H1 (cell line): ENCODE measurements around the gene AFF2. TPM values are rescaled to one million over a fixed set of nuclear protein-coding genes. Genes with fewer than 3 reads are reported as not detected.

ENCODE experiments used
- CTCF ChIA-PET: fragments of 300-600 bp; sonication (Branson Sonifier 250); formaldehyde crosslinking; loops from one replicate; lab custom pipeline; 2021; ENCODE audit not compliant: partially characterized antibody; lab: Charles Lee
- POLR2A ChIA-PET: fragments of 300-600 bp; sonication (Branson Sonifier 250); formaldehyde crosslinking; loops from one replicate; lab custom pipeline; 2021; ENCODE audit warnings: inconsistent platforms; ENCODE audit not compliant: partially characterized antibody; lab: Charles Lee
- DNase-seq, 2 experiments: peaks; one replicate each; pipeline versions ENCODE4 v3.0.0 to v3.0.0-alpha.2; 2010 to 2022; ENCODE audit warnings: low spot score in 2 of 2, low read depth in 1 of 2, mixed read lengths in 1 of 2
- FAIRE-seq: peaks from 2 replicates; lab custom pipeline; 2011; peaks lifted over from hg19 to GRCh38; lab: Jason Lieb, UNC
- H2AFZ ChIP-seq: 2 replicates; pipeline ENCODE4 v1.8.1; 2012; ENCODE audit warnings: low read length, inconsistent platforms
- H2AK5ac ChIP-seq: 2 replicates; pipeline ENCODE4 v1.6.1; 2013; ENCODE audit warnings: low read depth, low read length
- H2BK120ac ChIP-seq: replicated peaks from 2 replicates; pipeline ENCODE3; 2013; ENCODE audit warnings: low read depth, low read length, inconsistent platforms
- H2BK12ac ChIP-seq: 2 replicates; pipeline ENCODE4 v1.6.1; 2013; ENCODE audit warnings: low read depth, low read length
- H2BK15ac ChIP-seq: 2 replicates; pipeline ENCODE4 v1.6.1; 2013; ENCODE audit warnings: low read length
- H2BK20ac ChIP-seq: 2 replicates; pipeline ENCODE4 v1.6.1; 2013; ENCODE audit warnings: low read length
- H2BK5ac ChIP-seq: 2 replicates; pipeline ENCODE4 v1.6.1; 2013; ENCODE audit warnings: low read depth, low read length
- H3K14ac ChIP-seq: 2 replicates; pipeline ENCODE4 v1.6.1; 2013; ENCODE audit warnings: inconsistent platforms; ENCODE audit not compliant: insufficient read length
- H3K18ac ChIP-seq: 2 replicates; pipeline ENCODE4 v1.6.1; 2013; ENCODE audit warnings: low read length; ENCODE audit errors: extremely low read depth
- H3K23ac ChIP-seq: 2 replicates; pipeline ENCODE4 v1.6.1; 2013; ENCODE audit warnings: inconsistent platforms; ENCODE audit not compliant: insufficient read length
- H3K23me2 ChIP-seq: 2 replicates; pipeline ENCODE4 v1.6.1; 2013; ENCODE audit warnings: low read depth, low read length
- H3K27ac ChIP-seq: 2 replicates; pipeline ENCODE4 v1.6.1; 2011; ENCODE audit warnings: low read depth, low read length, inconsistent platforms
- H3K27me3 ChIP-seq, 4 experiments: replicated peaks in 1 of 4; 1 replicate in 1 of 4; 2 replicates in 3 of 4; pipeline versions ENCODE4 v1.6.1 to v1.8.1; 2011 to 2013; ENCODE audit warnings: low read length in 3 of 4, mild to moderate bottlenecking in 3 of 4, inconsistent platforms in 2 of 4, mixed read lengths in 2 of 4, moderate library complexity in 1 of 4; ENCODE audit not compliant: control insufficient read depth in 3 of 4, insufficient read depth in 3 of 4; ENCODE audit errors: extremely low read depth in 1 of 4
- H3K36me3 ChIP-seq, 4 experiments: 2 replicates each; pipeline versions ENCODE4 v1.6.1 to v1.8.1; 2011 to 2013; ENCODE audit warnings: mild to moderate bottlenecking in 4 of 4, low read length in 3 of 4, moderate library complexity in 2 of 4, control low read depth in 1 of 4, inconsistent platforms in 1 of 4; ENCODE audit not compliant: insufficient read depth in 4 of 4, control insufficient read depth in 2 of 4
- H3K4ac ChIP-seq: replicated peaks from 2 replicates; pipeline ENCODE3; 2013; ENCODE audit warnings: low read length, low read depth, mixed read lengths, inconsistent platforms; ENCODE audit not compliant: insufficient read length
- H3K4me1 ChIP-seq, 4 experiments: replicated peaks in 1 of 4; 1 replicate in 1 of 4; 2 replicates in 3 of 4; pipeline versions ENCODE4 v1.6.1 to v1.8.1; 2011 to 2013; ENCODE audit warnings: low read length in 3 of 4, inconsistent platforms in 2 of 4, mixed read lengths in 1 of 4; ENCODE audit not compliant: insufficient read depth in 4 of 4, control insufficient read depth in 3 of 4
- H3K4me2 ChIP-seq, 2 experiments: 2 replicates each; pipeline versions ENCODE4 v1.6.1 to v1.8.1; 2011 to 2013; ENCODE audit warnings: low read depth in 2 of 2, low read length in 2 of 2, control low read depth in 1 of 2, inconsistent platforms in 1 of 2, mild to moderate bottlenecking in 1 of 2; ENCODE audit not compliant: insufficient read depth in 1 of 2
- H3K4me3 ChIP-seq, 4 experiments: fragments of 200-600, 300-600 bp in 1 of 4; sonication (generic), shearing (Covaris generic), sonication (Bioruptor Twin) in 1 of 4; 2 replicates each; pipeline versions ENCODE4 v1.5.1 to v1.8.1; 2011 to 2016; ENCODE audit warnings: low read length in 4 of 4, low read depth in 3 of 4, control low read depth in 2 of 4, inconsistent platforms in 2 of 4, mild to moderate bottlenecking in 2 of 4, mixed read lengths in 1 of 4, moderate library complexity in 1 of 4; ENCODE audit not compliant: insufficient read depth in 2 of 4; ENCODE audit errors: extremely low read depth in 1 of 4
- H3K56ac ChIP-seq: replicated peaks from 2 replicates; pipeline ENCODE3; 2013; ENCODE audit warnings: low read depth, mild to moderate bottlenecking, mixed read lengths, low read length, inconsistent platforms; ENCODE audit not compliant: insufficient read length
- H3K79me1 ChIP-seq: 2 replicates; pipeline ENCODE4 v1.6.1; 2013; ENCODE audit warnings: low read depth, low read length, control low read depth
- H3K79me2 ChIP-seq, 2 experiments: 2 replicates each; pipeline versions ENCODE4 v1.6.1 to v1.8.1; 2012 to 2013; ENCODE audit warnings: low read length in 2 of 2, mild to moderate bottlenecking in 2 of 2, inconsistent platforms in 1 of 2; ENCODE audit not compliant: insufficient read depth in 2 of 2, control insufficient read depth in 1 of 2
- H3K9ac ChIP-seq, 4 experiments: replicated peaks in 1 of 4; 1 replicate in 1 of 4; 2 replicates in 3 of 4; pipeline versions ENCODE4 v1.6.1 to v1.8.1; 2011 to 2013; ENCODE audit warnings: low read depth in 3 of 4, low read length in 3 of 4, control low read depth in 2 of 4, mild to moderate bottlenecking in 2 of 4, moderate library complexity in 2 of 4, inconsistent platforms in 1 of 4; ENCODE audit errors: extremely low read depth in 1 of 4
- H3K9me3 ChIP-seq, 2 experiments: 2 replicates each; pipeline versions ENCODE4 v1.6.1 to v1.8.1; 2012 to 2013; ENCODE audit warnings: mild to moderate bottlenecking in 2 of 2, moderate library complexity in 2 of 2, control low read depth in 1 of 2, inconsistent platforms in 1 of 2, low read depth in 1 of 2, low read length in 1 of 2, mixed read lengths in 1 of 2; ENCODE audit not compliant: insufficient read depth in 2 of 2
- H4K20me1 ChIP-seq, 2 experiments: replicated peaks in 1 of 2; 2 replicates each; pipeline versions ENCODE3 to v1.8.1; 2011 to 2013; ENCODE audit warnings: inconsistent platforms in 2 of 2, low read length in 2 of 2, mild to moderate bottlenecking in 1 of 2; ENCODE audit not compliant: insufficient read depth in 2 of 2, control insufficient read depth in 1 of 2
- H4K5ac ChIP-seq: 2 replicates; pipeline ENCODE4 v1.6.1; 2013; ENCODE audit warnings: low read length, low read depth, mixed read lengths, inconsistent platforms; ENCODE audit not compliant: insufficient read length
- H4K8ac ChIP-seq: 2 replicates; pipeline ENCODE4 v1.8.0; 2013; ENCODE audit warnings: mild to moderate bottlenecking, moderate library complexity, low read length, inconsistent platforms; ENCODE audit not compliant: insufficient read depth; ENCODE audit errors: extremely low read depth
- H4K91ac ChIP-seq: replicated peaks from 2 replicates; pipeline ENCODE3; 2013; ENCODE audit warnings: low read length, mixed read lengths, inconsistent platforms; ENCODE audit not compliant: insufficient read length
- ATF3 ChIP-seq: IDR thresholded peaks from 2 replicates; pipeline ENCODE4 v1.6.1; 2011; ENCODE audit warnings: low read depth, mild to moderate bottlenecking, low read length; ENCODE audit not compliant: insufficient read depth
- CBX8 ChIP-seq: fragments of 300-800, 300-1000 bp; sonication (generic); IDR thresholded peaks from 2 replicates; pipeline ENCODE4 v1.7.1; 2016; ENCODE audit warnings: low read depth, low read length, borderline replicate concordance
- EGR1 ChIP-seq: IDR thresholded peaks from 2 replicates; pipeline ENCODE4 v1.6.1; 2011; ENCODE audit warnings: low read depth, low read length, borderline replicate concordance
- EZH2 ChIP-seq: fragments of 200-600 bp; sonication (generic); IDR thresholded peaks from 2 replicates; pipeline ENCODE4 v1.7.1; 2012; ENCODE audit warnings: low read depth, mild to moderate bottlenecking, moderate library complexity, low read length, inconsistent platforms; ENCODE audit not compliant: severe bottlenecking
- HDAC2 ChIP-seq, 2 experiments: fragments of 300-600 bp in 1 of 2; sonication (generic) in 1 of 2; IDR thresholded peaks; 2 replicates each; pipeline ENCODE4 v1.6.1; 2011 to 2012; ENCODE audit warnings: low read depth in 2 of 2, low read length in 2 of 2, mild to moderate bottlenecking in 2 of 2, moderate library complexity in 2 of 2, borderline replicate concordance in 1 of 2, inconsistent platforms in 1 of 2
- HDAC6 ChIP-seq: IDR thresholded peaks from one replicate; pipeline ENCODE4 v1.7.1; 2012; ENCODE audit warnings: low read depth, mild to moderate bottlenecking, inconsistent platforms, low read length, moderate library complexity
- NANOG ChIP-seq: IDR thresholded peaks from 2 replicates; pipeline ENCODE4 v1.6.1; 2011; ENCODE audit warnings: low read length, low read depth, mild to moderate bottlenecking, inconsistent platforms; ENCODE audit not compliant: insufficient read depth, poor library complexity, severe bottlenecking
- POLR2AphosphoS5 ChIP-seq: IDR thresholded peaks from 2 replicates; pipeline ENCODE4 v1.6.1; 2011; ENCODE audit warnings: low read depth, low read length
- RNF2 ChIP-seq: fragments of 200-900, 300-1000 bp; sonication (generic); IDR thresholded peaks from 2 replicates; pipeline ENCODE4 v1.7.1; 2016; ENCODE audit warnings: borderline replicate concordance, low read depth, mild to moderate bottlenecking, antibody characterized with exemption, low read length; ENCODE audit not compliant: poor library complexity, severe bottlenecking; ENCODE audit errors: missing control alignments
- SIRT6 ChIP-seq: IDR thresholded peaks from one replicate; pipeline ENCODE4 v1.7.1; 2012; ENCODE audit warnings: low read length, inconsistent platforms
- SP4 ChIP-seq: IDR thresholded peaks from 2 replicates; pipeline ENCODE4 v1.6.1; 2012; ENCODE audit warnings: low read length, inconsistent platforms
- SRF ChIP-seq: IDR thresholded peaks from 2 replicates; pipeline ENCODE4 v1.6.1; 2011; ENCODE audit warnings: mild to moderate bottlenecking, low read depth, low read length, moderate library complexity
- SUZ12 ChIP-seq: fragments of 200-600 bp; sonication (generic); IDR thresholded peaks from 2 replicates; pipeline ENCODE4 v1.6.1; 2012; ENCODE audit warnings: mild to moderate bottlenecking, inconsistent platforms, low read length, moderate library complexity, mixed read lengths
- TEAD4 ChIP-seq: IDR thresholded peaks from 2 replicates; pipeline ENCODE4 v1.6.1; 2012; ENCODE audit warnings: low read depth, low read length, inconsistent platforms, mixed read lengths
- WGBS, 2 experiments: shearing (Covaris generic) in 1 of 2; methylation state at CpG; one replicate each; pipeline versions ENCODE4 v1.1.6 to v1.1.7; 2013 to 2015; ENCODE audit warnings: low lambda C conversion rate in 2 of 2, mixed read lengths in 2 of 2, inconsistent platforms in 1 of 2, low coverage in 1 of 2, missing lambda C conversion rate in 1 of 2; ENCODE audit not compliant: insufficient replicate concordance in 2 of 2, insufficient coverage in 1 of 2, insufficient read length in 1 of 2; ENCODE audit errors: extremely low coverage in 1 of 2, missing lambda C conversion rate in 1 of 2; 5-methylcytosine and 5-hydroxymethylcytosine counted together
- polyA plus RNA-seq, 7 experiments: library from polyadenylated mRNA; depleted of rRNA in 3 of 7; stranded (reverse) in 5 of 7; unstranded in 2 of 7; fragments of >200 nt in 5 of 7; fragments of 200-250 nt in 2 of 7; gene quantifications; 1 replicate in 5 of 7; 2 replicates in 1 of 7; 4 replicates in 1 of 7; pipeline versions ENCODE4 v1.2.1 to v1.2.3, GENCODE V29; 2011 to 2013; ENCODE audit warnings: missing spikeins in 2 of 7, mixed read lengths in 2 of 7
- total RNA-seq: library from RNA; stranded (reverse); fragmentation: NEBNext Ultra II Directional; extraction: Animal tissue kit (Norgen Biotek cat#: 25700); gene quantifications from 2 replicates; pipeline ENCODE4 v1.2.1, GENCODE V29; 2021

AFF2 gene
- total and polyA plus RNA-seq, 2 of the 8 experiments (the other 6 are each of a cell fraction or from before 2014, with no cell fraction given): 2.0 to 7.3 TPM

GRCh38 chrX:148850631-148851030 is 350.2 kb downstream of the AFF2 start:
- ChIA-PET CTCF (no interaction called here), POLR2A (no interaction called here)
- Histone ChIP-seq H4K8ac (no peak overlapping the region), H2BK12ac (no peak overlapping the region), H3K23ac (no peak overlapping the region), H3K79me2 (no peaks in the 10 kb centered on the region), H3K4me1 (no peaks in the 10 kb centered on the region), H3K18ac (no peak overlapping the region), H3K36me3 (no peaks in the 10 kb centered on the region), H2AFZ (no peak overlapping the region), H3K4me2 (no peak overlapping the region), H3K9me3 (no peaks in the 10 kb centered on the region), H3K79me1 (no peaks in the 10 kb centered on the region), H3K56ac (no peak overlapping the region), H3K4me3 (no peak overlapping the region), H3K4ac (no peak overlapping the region), H2AK5ac (no peak overlapping the region), H3K14ac (no peak overlapping the region), H4K20me1 (no peaks in the 10 kb centered on the region), H3K27ac (no peak overlapping the region), H3K9ac (no peak overlapping the region), H3K23me2 (no peaks in the 10 kb centered on the region), H2BK20ac (no peak overlapping the region), H2BK15ac (no peak overlapping the region), H4K5ac (no peak overlapping the region), H2BK120ac (no peak overlapping the region), H3K27me3 (no peaks in the 10 kb centered on the region), H2BK5ac (no peak overlapping the region), H4K91ac (no peak overlapping the region)
- DNase-seq: no peak
- no peak for FAIRE-seq
- WGBS, 2 experiments: 100% methylated on average over 1 of the region's 1 CpG; no CpG with 5 or more reads in 1 of the 2 experiments
- no peak for TF ChIP-seq HDAC6
- no peak for TF ChIP-seq SIRT6
- TF ChIP-seq TEAD4: no peak
- no peak for TF ChIP-seq POLR2AphosphoS5
- TF ChIP-seq SRF: no peak
- TF ChIP-seq SP4: no peak
- no peak for TF ChIP-seq RNF2
- no peak for TF ChIP-seq EZH2
- no peak for TF ChIP-seq ATF3
- no peak for TF ChIP-seq EGR1
- no peak for TF ChIP-seq NANOG
- no peak for TF ChIP-seq HDAC2 (IDR thresholded peaks at IDR 0.05; ENCODE audit: borderline replicate concordance in 1 of 2, low read depth in 2 of 2, low read length in 2 of 2)
- no peak for TF ChIP-seq SUZ12
- no peak for TF ChIP-seq CBX8
